H1 (cell line): ENCODE measurements around the gene SLC16A9. TPM values are rescaled to one million over a fixed set of nuclear protein-coding genes. Genes with fewer than 3 reads are reported as not detected.

Experiments
- CTCF ChIA-PET: fragments of 300-600 bp; sonication (Branson Sonifier 250); formaldehyde crosslinking; loops from one replicate; lab custom pipeline; 2021; ENCODE audit not compliant: partially characterized antibody; lab: Charles Lee
- POLR2A ChIA-PET: fragments of 300-600 bp; sonication (Branson Sonifier 250); formaldehyde crosslinking; loops from one replicate; lab custom pipeline; 2021; ENCODE audit warnings: inconsistent platforms; ENCODE audit not compliant: partially characterized antibody; lab: Charles Lee
- DNase-seq, 2 experiments: peaks; one replicate each; pipeline versions ENCODE4 v3.0.0 to v3.0.0-alpha.2; 2010 to 2022; ENCODE audit warnings: low spot score in 2 of 2, low read depth in 1 of 2, mixed read lengths in 1 of 2
- FAIRE-seq: peaks from 2 replicates; lab custom pipeline; 2011; peaks lifted over from hg19 to GRCh38; lab: Jason Lieb, UNC
- H2AFZ ChIP-seq: 2 replicates; pipeline ENCODE4 v1.8.1; 2012; ENCODE audit warnings: low read length, inconsistent platforms
- H2AK5ac ChIP-seq: 2 replicates; pipeline ENCODE4 v1.6.1; 2013; ENCODE audit warnings: low read depth, low read length
- H2BK120ac ChIP-seq: replicated peaks from 2 replicates; pipeline ENCODE3; 2013; ENCODE audit warnings: low read depth, low read length, inconsistent platforms
- H2BK12ac ChIP-seq: 2 replicates; pipeline ENCODE4 v1.6.1; 2013; ENCODE audit warnings: low read depth, low read length
- H2BK15ac ChIP-seq: 2 replicates; pipeline ENCODE4 v1.6.1; 2013; ENCODE audit warnings: low read length
- H2BK20ac ChIP-seq: 2 replicates; pipeline ENCODE4 v1.6.1; 2013; ENCODE audit warnings: low read length
- H2BK5ac ChIP-seq: 2 replicates; pipeline ENCODE4 v1.6.1; 2013; ENCODE audit warnings: low read depth, low read length
- H3K14ac ChIP-seq: 2 replicates; pipeline ENCODE4 v1.6.1; 2013; ENCODE audit warnings: inconsistent platforms; ENCODE audit not compliant: insufficient read length
- H3K18ac ChIP-seq: 2 replicates; pipeline ENCODE4 v1.6.1; 2013; ENCODE audit warnings: low read length; ENCODE audit errors: extremely low read depth
- H3K23ac ChIP-seq: 2 replicates; pipeline ENCODE4 v1.6.1; 2013; ENCODE audit warnings: inconsistent platforms; ENCODE audit not compliant: insufficient read length
- H3K23me2 ChIP-seq: 2 replicates; pipeline ENCODE4 v1.6.1; 2013; ENCODE audit warnings: low read depth, low read length
- H3K27ac ChIP-seq: 2 replicates; pipeline ENCODE4 v1.6.1; 2011; ENCODE audit warnings: low read depth, low read length, inconsistent platforms
- H3K27me3 ChIP-seq, 4 experiments: replicated peaks in 1 of 4; 1 replicate in 1 of 4; 2 replicates in 3 of 4; pipeline versions ENCODE4 v1.6.1 to v1.8.1; 2011 to 2013; ENCODE audit warnings: low read length in 3 of 4, mild to moderate bottlenecking in 3 of 4, inconsistent platforms in 2 of 4, mixed read lengths in 2 of 4, moderate library complexity in 1 of 4; ENCODE audit not compliant: control insufficient read depth in 3 of 4, insufficient read depth in 3 of 4; ENCODE audit errors: extremely low read depth in 1 of 4
- H3K36me3 ChIP-seq, 4 experiments: 2 replicates each; pipeline versions ENCODE4 v1.6.1 to v1.8.1; 2011 to 2013; ENCODE audit warnings: mild to moderate bottlenecking in 4 of 4, low read length in 3 of 4, moderate library complexity in 2 of 4, control low read depth in 1 of 4, inconsistent platforms in 1 of 4; ENCODE audit not compliant: insufficient read depth in 4 of 4, control insufficient read depth in 2 of 4
- H3K4ac ChIP-seq: replicated peaks from 2 replicates; pipeline ENCODE3; 2013; ENCODE audit warnings: low read length, low read depth, mixed read lengths, inconsistent platforms; ENCODE audit not compliant: insufficient read length
- H3K4me1 ChIP-seq, 4 experiments: replicated peaks in 1 of 4; 1 replicate in 1 of 4; 2 replicates in 3 of 4; pipeline versions ENCODE4 v1.6.1 to v1.8.1; 2011 to 2013; ENCODE audit warnings: low read length in 3 of 4, inconsistent platforms in 2 of 4, mixed read lengths in 1 of 4; ENCODE audit not compliant: insufficient read depth in 4 of 4, control insufficient read depth in 3 of 4
- H3K4me2 ChIP-seq, 2 experiments: 2 replicates each; pipeline versions ENCODE4 v1.6.1 to v1.8.1; 2011 to 2013; ENCODE audit warnings: low read depth in 2 of 2, low read length in 2 of 2, control low read depth in 1 of 2, inconsistent platforms in 1 of 2, mild to moderate bottlenecking in 1 of 2; ENCODE audit not compliant: insufficient read depth in 1 of 2
- H3K4me3 ChIP-seq, 4 experiments: fragments of 200-600, 300-600 bp in 1 of 4; sonication (generic), shearing (Covaris generic), sonication (Bioruptor Twin) in 1 of 4; 2 replicates each; pipeline versions ENCODE4 v1.5.1 to v1.8.1; 2011 to 2016; ENCODE audit warnings: low read length in 4 of 4, low read depth in 3 of 4, control low read depth in 2 of 4, inconsistent platforms in 2 of 4, mild to moderate bottlenecking in 2 of 4, mixed read lengths in 1 of 4, moderate library complexity in 1 of 4; ENCODE audit not compliant: insufficient read depth in 2 of 4; ENCODE audit errors: extremely low read depth in 1 of 4
- H3K56ac ChIP-seq: replicated peaks from 2 replicates; pipeline ENCODE3; 2013; ENCODE audit warnings: low read depth, mild to moderate bottlenecking, mixed read lengths, low read length, inconsistent platforms; ENCODE audit not compliant: insufficient read length
- H3K79me1 ChIP-seq: 2 replicates; pipeline ENCODE4 v1.6.1; 2013; ENCODE audit warnings: low read depth, low read length, control low read depth
- H3K79me2 ChIP-seq, 2 experiments: 2 replicates each; pipeline versions ENCODE4 v1.6.1 to v1.8.1; 2012 to 2013; ENCODE audit warnings: low read length in 2 of 2, mild to moderate bottlenecking in 2 of 2, inconsistent platforms in 1 of 2; ENCODE audit not compliant: insufficient read depth in 2 of 2, control insufficient read depth in 1 of 2
- H3K9ac ChIP-seq, 4 experiments: replicated peaks in 1 of 4; 1 replicate in 1 of 4; 2 replicates in 3 of 4; pipeline versions ENCODE4 v1.6.1 to v1.8.1; 2011 to 2013; ENCODE audit warnings: low read depth in 3 of 4, low read length in 3 of 4, control low read depth in 2 of 4, mild to moderate bottlenecking in 2 of 4, moderate library complexity in 2 of 4, inconsistent platforms in 1 of 4; ENCODE audit errors: extremely low read depth in 1 of 4
- H3K9me3 ChIP-seq, 2 experiments: 2 replicates each; pipeline versions ENCODE4 v1.6.1 to v1.8.1; 2012 to 2013; ENCODE audit warnings: mild to moderate bottlenecking in 2 of 2, moderate library complexity in 2 of 2, control low read depth in 1 of 2, inconsistent platforms in 1 of 2, low read depth in 1 of 2, low read length in 1 of 2, mixed read lengths in 1 of 2; ENCODE audit not compliant: insufficient read depth in 2 of 2
- H4K20me1 ChIP-seq, 2 experiments: replicated peaks in 1 of 2; 2 replicates each; pipeline versions ENCODE3 to v1.8.1; 2011 to 2013; ENCODE audit warnings: inconsistent platforms in 2 of 2, low read length in 2 of 2, mild to moderate bottlenecking in 1 of 2; ENCODE audit not compliant: insufficient read depth in 2 of 2, control insufficient read depth in 1 of 2
- H4K5ac ChIP-seq: 2 replicates; pipeline ENCODE4 v1.6.1; 2013; ENCODE audit warnings: low read length, low read depth, mixed read lengths, inconsistent platforms; ENCODE audit not compliant: insufficient read length
- H4K8ac ChIP-seq: 2 replicates; pipeline ENCODE4 v1.8.0; 2013; ENCODE audit warnings: mild to moderate bottlenecking, moderate library complexity, low read length, inconsistent platforms; ENCODE audit not compliant: insufficient read depth; ENCODE audit errors: extremely low read depth
- H4K91ac ChIP-seq: replicated peaks from 2 replicates; pipeline ENCODE3; 2013; ENCODE audit warnings: low read length, mixed read lengths, inconsistent platforms; ENCODE audit not compliant: insufficient read length
- CBX5 ChIP-seq: fragments of 300-800, 300-1000 bp; sonication (generic); IDR thresholded peaks from 2 replicates; pipeline ENCODE4 v1.7.1; 2016; ENCODE audit warnings: antibody characterized with exemption, low read length, low read depth
- GTF2F1 ChIP-seq: IDR thresholded peaks from 2 replicates; pipeline ENCODE4 v1.6.1; 2012; ENCODE audit warnings: low read depth, low read length, improper control_type of control experiment, borderline replicate concordance
- JUND ChIP-seq: IDR thresholded peaks from 2 replicates; pipeline ENCODE4 v1.6.1; 2011; ENCODE audit warnings: mild to moderate bottlenecking, improper control_type of control experiment, low read length
- RBBP5 ChIP-seq: IDR thresholded peaks from 2 replicates; pipeline ENCODE4 v1.7.1; 2012; ENCODE audit warnings: low read depth, mild to moderate bottlenecking, inconsistent platforms, low read length, moderate library complexity, borderline replicate concordance
- WGBS, 2 experiments: shearing (Covaris generic) in 1 of 2; methylation state at CpG; one replicate each; pipeline versions ENCODE4 v1.1.6 to v1.1.7; 2013 to 2015; ENCODE audit warnings: low lambda C conversion rate in 2 of 2, mixed read lengths in 2 of 2, inconsistent platforms in 1 of 2, low coverage in 1 of 2, missing lambda C conversion rate in 1 of 2; ENCODE audit not compliant: insufficient replicate concordance in 2 of 2, insufficient coverage in 1 of 2, insufficient read length in 1 of 2; ENCODE audit errors: extremely low coverage in 1 of 2, missing lambda C conversion rate in 1 of 2; 5-methylcytosine and 5-hydroxymethylcytosine counted together
- polyA plus RNA-seq, 7 experiments: library from polyadenylated mRNA; depleted of rRNA in 3 of 7; stranded (reverse) in 5 of 7; unstranded in 2 of 7; fragments of >200 nt in 5 of 7; fragments of 200-250 nt in 2 of 7; gene quantifications; 1 replicate in 5 of 7; 2 replicates in 1 of 7; 4 replicates in 1 of 7; pipeline versions ENCODE4 v1.2.1 to v1.2.3, GENCODE V29; 2011 to 2013; ENCODE audit warnings: missing spikeins in 2 of 7, mixed read lengths in 2 of 7
- total RNA-seq: library from RNA; stranded (reverse); fragmentation: NEBNext Ultra II Directional; extraction: Animal tissue kit (Norgen Biotek cat#: 25700); gene quantifications from 2 replicates; pipeline ENCODE4 v1.2.1, GENCODE V29; 2021
- TF ChIP-seq, protein P1 (sequence below): IDR thresholded peaks from 2 replicates; pipeline ENCODE4 v1.6.1; 2011; ENCODE audit warnings: low read length, improper control_type of control experiment

The SLC16A9 gene
- total and polyA plus RNA-seq, 2 of the 8 experiments (the other 6 are each of a cell fraction or from before 2014, with no cell fraction given), result 11.2 to 20.5 TPM

DNA sequence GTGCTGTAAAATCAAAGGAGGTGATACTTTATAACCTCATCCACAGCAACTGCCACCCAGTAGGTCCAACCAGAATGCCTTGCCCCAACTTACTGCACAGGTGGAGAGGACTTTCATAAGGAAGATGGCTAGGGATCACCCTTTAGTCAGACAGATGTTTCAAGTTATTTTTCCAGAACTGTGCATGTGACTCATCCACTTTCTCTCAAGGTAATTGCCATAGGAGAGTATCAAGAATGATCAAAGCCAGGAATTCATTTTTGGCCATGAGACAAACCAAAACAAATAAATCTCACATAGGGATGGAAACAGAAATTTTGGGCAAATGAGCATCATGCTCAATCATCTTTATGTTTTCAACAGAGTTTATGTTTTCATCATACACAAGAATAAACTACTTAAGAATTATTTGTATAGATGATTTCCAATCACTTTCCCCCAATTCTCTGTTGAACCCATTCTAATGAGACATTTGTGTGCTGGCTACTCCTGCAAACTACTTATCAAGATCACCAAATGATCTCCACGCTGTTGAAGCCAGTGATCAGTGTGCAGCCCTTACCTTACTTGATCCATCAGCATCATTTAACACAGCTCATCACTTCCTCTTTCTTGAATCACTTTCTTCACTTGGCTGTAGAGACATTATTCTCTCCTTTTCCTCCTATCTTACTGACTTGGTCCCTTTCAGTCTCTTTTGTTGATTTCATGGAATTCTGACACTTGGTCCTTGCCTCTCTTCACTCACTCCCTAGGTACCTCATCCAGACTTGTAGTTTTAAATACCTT lies 74.0 kb downstream of the SLC16A9 start:
- H3K4me1 ChIP-seq, result peaks cover 0 to 2% (median 0%) of the 10 kb centered on the region in 4 experiments; a peak in 1 of 7 replicates
- no peak for TF ChIP-seq JUND
- no peak for TF ChIP-seq GTF2F1
- no peak for TF ChIP-seq CBX5
- TF ChIP-seq, protein P1, sequence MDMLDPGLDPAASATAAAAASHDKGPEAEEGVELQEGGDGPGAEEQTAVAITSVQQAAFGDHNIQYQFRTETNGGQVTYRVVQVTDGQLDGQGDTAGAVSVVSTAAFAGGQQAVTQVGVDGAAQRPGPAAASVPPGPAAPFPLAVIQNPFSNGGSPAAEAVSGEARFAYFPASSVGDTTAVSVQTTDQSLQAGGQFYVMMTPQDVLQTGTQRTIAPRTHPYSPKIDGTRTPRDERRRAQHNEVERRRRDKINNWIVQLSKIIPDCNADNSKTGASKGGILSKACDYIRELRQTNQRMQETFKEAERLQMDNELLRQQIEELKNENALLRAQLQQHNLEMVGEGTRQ, result no peak
- no peak for TF ChIP-seq RBBP5
- TF ChIP-seq, all 59 proteins: peak for 0
- DNase-seq, result no peak
- H3K23ac ChIP-seq, result no peak overlapping the region
- no peak overlapping the region for H3K4me2 ChIP-seq
- ChIA-PET CTCF (interaction anchor here (0.8 to 4.2 kb wide), 5 partner anchors 9 to 188 kb away, joined by 3 to 33 read pairs (median 4); no protein-coding TSS in a partner anchor), POLR2A (interaction anchor here (1.0 kb wide), 1 partner anchor 14 kb away, joined by 3 read pairs; no protein-coding TSS in a partner anchor)
- H3K4me3 ChIP-seq, result no peak overlapping the region
- H3K79me2 ChIP-seq, result no peaks in the 10 kb centered on the region
- no peak overlapping the region for H4K5ac ChIP-seq
- H2AFZ ChIP-seq, result no peak overlapping the region
- no peaks in the 10 kb centered on the region for H3K36me3 ChIP-seq
- no peak overlapping the region for H3K56ac ChIP-seq
- H3K4ac ChIP-seq, result no peak overlapping the region
- no peak overlapping the region for H3K27ac ChIP-seq
- no peak overlapping the region for H3K9ac ChIP-seq
- H3K9me3 ChIP-seq, result 0 out of 4 replicates have a peak, but pooled peaks cover 0 to 3% of the 10 kb centered on the region in 2 experiments
- H4K8ac ChIP-seq, result no peak overlapping the region
- H3K27me3 ChIP-seq, result no peaks in the 10 kb centered on the region
- no peak overlapping the region for H4K91ac ChIP-seq
- H2BK15ac ChIP-seq, result no peak overlapping the region
- H3K14ac ChIP-seq, result no peak overlapping the region
- H3K23me2 ChIP-seq, result no peaks in the 10 kb centered on the region; the same call in 1 of the 2 replicates
- no peak overlapping the region for H2BK120ac ChIP-seq
- no peaks in the 10 kb centered on the region for H4K20me1 ChIP-seq
- no peak overlapping the region for H2BK5ac ChIP-seq
- H2BK12ac ChIP-seq, result no peak overlapping the region
- 95% methylated on average over 1 of the region's 1 CpG; no CpG with 5 or more reads in 1 of the 2 experiments for WGBS, 2 experiments
- no peak overlapping the region for H2BK20ac ChIP-seq
- no peak overlapping the region for H3K18ac ChIP-seq
- H3K79me1 ChIP-seq, result no peaks in the 10 kb centered on the region
- FAIRE-seq, result no peak
- H2AK5ac ChIP-seq, result no peak overlapping the region
